ENCODE measurements around the gene SIRPA.

Gene SIRPA

DNA sequence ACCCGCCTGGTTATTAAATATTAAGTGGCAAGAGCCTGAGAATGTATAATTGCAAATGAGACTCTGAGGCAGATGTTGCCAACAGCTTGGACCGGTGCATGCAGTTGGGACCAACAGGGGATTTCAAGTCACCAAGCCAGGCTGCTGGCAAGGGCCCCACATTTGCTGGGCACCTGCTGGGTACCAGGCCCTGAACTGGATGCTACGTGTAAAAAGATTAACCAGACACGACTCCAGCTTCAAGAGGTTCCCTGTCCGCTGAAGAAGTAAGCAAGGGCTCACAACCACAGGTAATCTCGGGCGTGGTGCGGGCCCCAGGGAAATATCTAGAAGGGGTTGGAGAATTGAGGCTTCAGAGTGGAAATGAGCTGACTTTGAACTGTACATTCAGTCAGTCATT, 13.2 kb upstream of the SIRPA start:
- Histone ChIP-seq H3K27me3 (ENCODE audit: control insufficient read depth in 1 of 2, insufficient read depth in 1 of 2, low read length in 2 of 2) (peaks cover 42 to 79% of the 10 kb centered on the region in 2 experiments), H2BK15ac (ENCODE audit: low read depth, poor library complexity, severe bottlenecking) (no peak overlapping the region)

DNA sequence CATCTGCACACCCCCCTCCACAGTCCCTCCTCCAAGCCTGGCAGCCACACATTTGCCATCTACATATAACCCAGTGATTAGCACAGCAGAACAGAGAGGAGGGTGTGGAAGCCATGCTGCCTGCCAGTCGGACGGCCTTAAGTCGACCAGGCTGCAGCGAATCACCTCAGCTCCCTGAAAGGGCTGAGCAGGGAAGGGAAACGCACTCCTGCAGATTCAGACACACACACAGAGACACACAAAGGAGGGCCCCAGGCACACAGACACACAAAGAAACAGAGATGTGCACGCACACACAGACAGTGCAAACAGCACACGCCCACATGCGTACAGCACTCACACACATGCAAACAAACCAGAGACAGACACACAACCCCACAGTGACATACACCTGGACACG, 11.2 kb upstream of the SIRPA start:
- Histone ChIP-seq H3K79me1 (replicated peaks; ENCODE audit: low read length, poor library complexity, severe bottlenecking) (no peaks in the 10 kb centered on the region), H3K18ac (ENCODE audit: low read depth in 1 of 2, low read length in 2 of 2) (no peak overlapping the region), H3K23ac (ENCODE audit: low read length in 2 of 2) (no peak overlapping the region), H3K4me2 (ENCODE audit: low read length, poor library complexity, severe bottlenecking) (no peak overlapping the region), H4K91ac (ENCODE audit: low read length) (peak overlapping the region; percentile 52), H3K36me3 (ENCODE audit: control insufficient read depth in 1 of 2, insufficient read depth in 2 of 2, low read depth in 1 of 2, low read length in 2 of 2) (peaks cover 0 to 1% of the 10 kb centered on the region in 2 experiments), H3K4ac (ENCODE audit: low read depth in 1 of 2, low read length in 2 of 2) (no peak overlapping the region), H3K4me3 (ENCODE audit: insufficient read depth in 1 of 2, low read depth in 1 of 2, low read length in 2 of 2) (no peak overlapping the region), H3K27me3 (ENCODE audit: control insufficient read depth in 1 of 2, insufficient read depth in 1 of 2, low read length in 2 of 2) (peaks cover 38 to 79% of the 10 kb centered on the region in 2 experiments), H3K14ac (ENCODE audit: low read length in 2 of 2) (no peak overlapping the region), H3K4me1 (ENCODE audit: control insufficient read depth, insufficient read depth, low read depth, low read length) (peaks cover 5% of the 10 kb centered on the region), H3K27ac (ENCODE audit: low read length, poor library complexity, severe bottlenecking) (no peak overlapping the region), H3K9me3 (ENCODE audit: control insufficient read depth, low read length) (no peaks in the 10 kb centered on the region), H2AK5ac (ENCODE audit: low read length, severe bottlenecking) (no peak overlapping the region), H2BK5ac (ENCODE audit: low read depth, low read length, poor library complexity, severe bottlenecking) (no peak overlapping the region), H2BK120ac (ENCODE audit: low read depth, low read length) (no peak overlapping the region), H2AFZ (ENCODE audit: low read depth, low read length) (no peak overlapping the region), H4K8ac (ENCODE audit: low read length) (no peak overlapping the region), H2BK15ac (ENCODE audit: low read depth, poor library complexity, severe bottlenecking) (no peak overlapping the region), H2BK12ac (ENCODE audit: low read length in 2 of 2) (no peak overlapping the region), H3K9ac (ENCODE audit: low read length) (no peak overlapping the region)
- DNase-seq, result no peak
- WGBS, result 61% methylated on average over 9 of the region's 9 CpGs

More for the DNA sequence above, 13.2 kb upstream of the SIRPA start:
- WGBS, result 93% methylated on average over 8 of the region's 8 CpGs
- no peak for DNase-seq
- no peak overlapping the region for H3K9ac ChIP-seq (ENCODE audit: low read length)
- no peak overlapping the region for H2AFZ ChIP-seq (ENCODE audit: low read depth, low read length)
- H3K36me3 ChIP-seq (ENCODE audit: control insufficient read depth in 1 of 2, insufficient read depth in 2 of 2, low read depth in 1 of 2, low read length in 2 of 2), result no peaks in the 10 kb centered on the region
- no peak overlapping the region for H2BK12ac ChIP-seq (ENCODE audit: low read length in 2 of 2)
- H3K9me3 ChIP-seq (ENCODE audit: control insufficient read depth, low read length), result no peaks in the 10 kb centered on the region
- H3K27ac ChIP-seq (ENCODE audit: low read length, poor library complexity, severe bottlenecking), result no peak overlapping the region
- H2BK5ac ChIP-seq (ENCODE audit: low read depth, low read length, poor library complexity, severe bottlenecking), result no peak overlapping the region
- no peak overlapping the region for H2BK120ac ChIP-seq (ENCODE audit: low read depth, low read length)
- peaks cover 4% of the 10 kb centered on the region for H3K4me1 ChIP-seq (ENCODE audit: control insufficient read depth, insufficient read depth, low read depth, low read length)
- no peak overlapping the region for H3K18ac ChIP-seq (ENCODE audit: low read depth in 1 of 2, low read length in 2 of 2)
- H3K79me1 ChIP-seq (replicated peaks; ENCODE audit: low read length, poor library complexity, severe bottlenecking), result no peaks in the 10 kb centered on the region
- H4K91ac ChIP-seq (ENCODE audit: low read length), result no peak overlapping the region
- H3K4me3 ChIP-seq (ENCODE audit: insufficient read depth in 1 of 2, low read depth in 1 of 2, low read length in 2 of 2), result no peak overlapping the region
- H3K4me2 ChIP-seq (ENCODE audit: low read length, poor library complexity, severe bottlenecking), result no peak overlapping the region
- H2AK5ac ChIP-seq (ENCODE audit: low read length, severe bottlenecking), result no peak overlapping the region
- H4K8ac ChIP-seq (ENCODE audit: low read length), result no peak overlapping the region
- no peak overlapping the region for H3K4ac ChIP-seq (ENCODE audit: low read depth in 1 of 2, low read length in 2 of 2)
- H3K23ac ChIP-seq (ENCODE audit: low read length in 2 of 2), result no peak overlapping the region
- H3K14ac ChIP-seq (ENCODE audit: low read length in 2 of 2), result no peak overlapping the region

DNA sequence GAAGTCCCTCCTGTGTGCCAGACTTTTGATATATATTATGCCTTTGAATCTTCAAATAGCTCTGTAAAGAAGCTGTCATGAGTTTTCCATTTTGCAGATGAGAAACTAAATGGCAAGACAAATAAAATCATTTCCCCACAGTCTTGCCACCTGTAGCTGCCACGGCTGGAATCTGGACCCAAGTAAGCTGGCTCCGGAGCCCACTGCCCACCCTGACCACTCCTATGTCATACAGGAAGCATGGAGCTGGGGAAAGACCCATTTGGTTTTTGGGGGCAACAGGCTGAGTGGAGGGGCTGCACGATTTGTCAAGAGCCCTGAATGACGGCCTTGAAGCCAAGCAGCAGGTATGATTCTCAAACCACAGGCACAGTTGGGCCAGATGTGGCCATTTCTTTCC, 10.0 kb upstream of the SIRPA start:
- Histone ChIP-seq H3K23ac (ENCODE audit: low read length in 2 of 2) (no peak overlapping the region), H2AFZ (ENCODE audit: low read depth, low read length) (no peak overlapping the region), H2BK120ac (ENCODE audit: low read depth, low read length) (no peak overlapping the region), H2BK5ac (ENCODE audit: low read depth, low read length, poor library complexity, severe bottlenecking) (no peak overlapping the region), H3K27me3 (ENCODE audit: control insufficient read depth in 1 of 2, insufficient read depth in 1 of 2, low read length in 2 of 2) (peaks cover 33 to 68% of the 10 kb centered on the region in 2 experiments), H3K27ac (ENCODE audit: low read length, poor library complexity, severe bottlenecking) (no peak overlapping the region), H3K4me1 (ENCODE audit: control insufficient read depth, insufficient read depth, low read depth, low read length) (peaks cover 9% of the 10 kb centered on the region), H4K8ac (ENCODE audit: low read length) (no peak overlapping the region), H3K79me1 (replicated peaks; ENCODE audit: low read length, poor library complexity, severe bottlenecking) (peaks cover 5% of the 10 kb centered on the region), H2AK5ac (ENCODE audit: low read length, severe bottlenecking) (no peak overlapping the region), H3K18ac (ENCODE audit: low read depth in 1 of 2, low read length in 2 of 2) (no peak overlapping the region), H2BK15ac (ENCODE audit: low read depth, poor library complexity, severe bottlenecking) (no peak overlapping the region), H4K91ac (ENCODE audit: low read length) (no peak overlapping the region), H3K9me3 (ENCODE audit: control insufficient read depth, low read length) (no peaks in the 10 kb centered on the region), H2BK12ac (ENCODE audit: low read length in 2 of 2) (no peak overlapping the region), H3K4me2 (ENCODE audit: low read length, poor library complexity, severe bottlenecking) (no peak overlapping the region), H3K4ac (ENCODE audit: low read depth in 1 of 2, low read length in 2 of 2) (no peak overlapping the region), H3K14ac (ENCODE audit: low read length in 2 of 2) (no peak overlapping the region), H3K9ac (ENCODE audit: low read length) (no peak overlapping the region), H3K36me3 (ENCODE audit: control insufficient read depth in 1 of 2, insufficient read depth in 2 of 2, low read depth in 1 of 2, low read length in 2 of 2) (peaks cover 0 to 5% of the 10 kb centered on the region in 2 experiments), H3K4me3 (ENCODE audit: insufficient read depth in 1 of 2, low read depth in 1 of 2, low read length in 2 of 2) (no peak overlapping the region)
- no peak for DNase-seq
- 96% methylated on average over 4 of the region's 4 CpGs for WGBS

DNA sequence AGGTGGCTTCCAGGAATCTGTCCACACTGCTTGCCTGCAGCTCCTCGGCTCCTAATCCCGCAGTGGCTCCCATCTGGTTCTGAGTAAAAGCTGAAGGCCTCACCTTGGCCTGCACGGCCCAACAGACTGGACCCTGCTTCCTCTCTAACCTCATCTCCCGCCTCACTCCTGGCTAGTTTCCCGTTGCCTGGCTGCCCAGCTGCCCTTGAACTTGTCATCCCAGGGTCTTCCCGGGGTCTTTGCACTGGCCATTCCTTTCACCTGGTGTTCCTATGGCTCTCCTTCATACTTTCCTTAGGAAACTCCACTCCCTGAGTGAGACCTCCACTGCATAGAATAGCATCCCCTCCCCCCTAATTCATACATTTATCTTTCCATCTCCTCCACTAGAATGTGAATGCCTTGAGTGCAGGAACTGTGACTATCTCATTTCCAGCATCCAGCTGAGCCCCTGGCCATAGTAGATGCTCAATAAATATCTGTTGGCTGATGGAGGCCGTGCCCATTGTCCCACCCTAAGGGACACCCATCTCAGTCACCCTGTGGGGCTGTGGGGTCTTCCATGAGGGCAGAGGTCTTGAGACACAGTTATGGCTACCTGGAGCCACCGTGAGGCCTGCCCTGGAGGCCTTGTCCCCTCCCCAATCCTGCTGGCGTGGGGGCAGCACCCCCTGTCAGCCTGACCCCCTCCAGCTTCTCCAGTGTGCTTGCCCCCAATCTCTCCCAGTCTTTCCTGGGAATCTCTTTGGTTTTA, 9.1 kb upstream of the SIRPA start:
- Histone ChIP-seq H2AFZ (ENCODE audit: low read depth, low read length) (no peak overlapping the region), H3K27ac (ENCODE audit: low read length, poor library complexity, severe bottlenecking) (no peak overlapping the region), H3K9me3 (ENCODE audit: control insufficient read depth, low read length) (no peaks in the 10 kb centered on the region), H3K9ac (ENCODE audit: low read length) (no peak overlapping the region), H3K4me1 (ENCODE audit: control insufficient read depth, insufficient read depth, low read depth, low read length) (peaks cover 11% of the 10 kb centered on the region), H3K18ac (ENCODE audit: low read depth in 1 of 2, low read length in 2 of 2) (no peak overlapping the region), H3K14ac (ENCODE audit: low read length in 2 of 2) (no peak overlapping the region), H2BK120ac (ENCODE audit: low read depth, low read length) (no peak overlapping the region), H4K91ac (ENCODE audit: low read length) (no peak overlapping the region), H3K4ac (ENCODE audit: low read depth in 1 of 2, low read length in 2 of 2) (no peak overlapping the region), H3K23ac (ENCODE audit: low read length in 2 of 2) (no peak overlapping the region), H2BK12ac (ENCODE audit: low read length in 2 of 2) (no peak overlapping the region), H3K36me3 (ENCODE audit: control insufficient read depth in 1 of 2, insufficient read depth in 2 of 2, low read depth in 1 of 2, low read length in 2 of 2) (peaks cover 4 to 11% of the 10 kb centered on the region in 2 experiments), H4K8ac (ENCODE audit: low read length) (no peak overlapping the region), H2AK5ac (ENCODE audit: low read length, severe bottlenecking) (no peak overlapping the region), H3K27me3 (ENCODE audit: control insufficient read depth in 1 of 2, insufficient read depth in 1 of 2, low read length in 2 of 2) (peaks cover 24 to 59% of the 10 kb centered on the region in 2 experiments), H3K4me3 (ENCODE audit: insufficient read depth in 1 of 2, low read depth in 1 of 2, low read length in 2 of 2) (no peak overlapping the region), H3K4me2 (ENCODE audit: low read length, poor library complexity, severe bottlenecking) (no peak overlapping the region), H2BK5ac (ENCODE audit: low read depth, low read length, poor library complexity, severe bottlenecking) (no peak overlapping the region), H3K79me1 (replicated peaks; ENCODE audit: low read length, poor library complexity, severe bottlenecking) (peaks cover 5% of the 10 kb centered on the region), H2BK15ac (ENCODE audit: low read depth, poor library complexity, severe bottlenecking) (no peak overlapping the region)
- 77% methylated on average over 9 of the region's 9 CpGs for WGBS
- no peak for DNase-seq
